ENCODE data around the gene BCR. TPM values are rescaled to one million over a fixed set of nuclear protein-coding genes. Genes with fewer than 3 reads are reported as not detected.

Gene BCR
- total and polyA plus RNA-seq, 2 donors (not counting 1 experiment from before 2014, with no cell fraction given) = 15.7 to 66.6 TPM

GRCh38 chr22:23361676-23362075 lies 181.4 kb downstream of the BCR start:
- H3K79me2 ChIP-seq (ENCODE audit: control insufficient read depth, insufficient read depth, low read length) = no peaks in the 10 kb centered on the region
- H3K27me3 ChIP-seq (ENCODE audit: control insufficient read depth, insufficient read depth, low read length) = peaks cover 4% of the 10 kb centered on the region
- no peak overlapping the region for H2AFZ ChIP-seq (ENCODE audit: low read length)
- no peak overlapping the region for H3K4me2 ChIP-seq (ENCODE audit: extremely low read depth, insufficient read depth, low read length)
- TF ChIP-seq CTCF (conservative IDR thresholded peaks at IDR 0.05 in 1 of 2, IDR thresholded peaks at IDR 0.05 in 1 of 2; ENCODE audit: low read depth in 1 of 2, low read length in 2 of 2) (no peak), EZH2 (IDR thresholded peaks at IDR 0.05; ENCODE audit: low read length, missing control alignments) (no peak)
- H3K4me3 ChIP-seq (replicated peaks in 1 of 4; ENCODE audit: control extremely low read depth in 1 of 4, insufficient read depth in 1 of 4, low read depth in 3 of 4, low read length in 4 of 4) = no peak overlapping the region
- H3K36me3 ChIP-seq (ENCODE audit: control insufficient read depth, insufficient read depth, low read length) = no peaks in the 10 kb centered on the region
- no peak overlapping the region for H3K27ac ChIP-seq (ENCODE audit: insufficient read depth, low read length)
- H4K20me1 ChIP-seq (ENCODE audit: control insufficient read depth, extremely low read depth, insufficient read depth, low read length) = no peaks in the 10 kb centered on the region
- no peaks in the 10 kb centered on the region for H3K9me3 ChIP-seq (ENCODE audit: control insufficient read depth, insufficient read depth, low read depth, low read length)
- no peak for DNase-seq (ENCODE audit: low read depth in 2 of 2)
- H3K9ac ChIP-seq (ENCODE audit: insufficient read depth, low read length) = no peak overlapping the region
- H3K4me1 ChIP-seq (ENCODE audit: control insufficient read depth, extremely low read depth, insufficient read depth, low read length) = no peaks in the 10 kb centered on the region

GRCh38 chr22:23363683-23364082 lies 183.4 kb downstream of the BCR start:
- DNase-seq (ENCODE audit: low read depth in 2 of 2) = no peak
- H2AFZ ChIP-seq (ENCODE audit: low read length) = no peak overlapping the region
- H3K4me2 ChIP-seq (ENCODE audit: extremely low read depth, insufficient read depth, low read length) = no peak overlapping the region
- no peak overlapping the region for H3K9ac ChIP-seq (ENCODE audit: insufficient read depth, low read length)
- no peak overlapping the region for H3K4me3 ChIP-seq (replicated peaks in 1 of 4; ENCODE audit: control extremely low read depth in 1 of 4, insufficient read depth in 1 of 4, low read depth in 3 of 4, low read length in 4 of 4)
- no peaks in the 10 kb centered on the region for H3K4me1 ChIP-seq (ENCODE audit: control insufficient read depth, extremely low read depth, insufficient read depth, low read length)
- H3K36me3 ChIP-seq (ENCODE audit: control insufficient read depth, insufficient read depth, low read length) = no peaks in the 10 kb centered on the region
- no peaks in the 10 kb centered on the region for H4K20me1 ChIP-seq (ENCODE audit: control insufficient read depth, extremely low read depth, insufficient read depth, low read length)
- H3K9me3 ChIP-seq (ENCODE audit: control insufficient read depth, insufficient read depth, low read depth, low read length) = no peaks in the 10 kb centered on the region
- no peak overlapping the region for H3K27ac ChIP-seq (ENCODE audit: insufficient read depth, low read length)
- H3K79me2 ChIP-seq (ENCODE audit: control insufficient read depth, insufficient read depth, low read length) = no peaks in the 10 kb centered on the region
- peaks cover 4% of the 10 kb centered on the region for H3K27me3 ChIP-seq (ENCODE audit: control insufficient read depth, insufficient read depth, low read length)
- TF ChIP-seq EZH2 (IDR thresholded peaks at IDR 0.05; ENCODE audit: low read length, missing control alignments) (no peak), CTCF (conservative IDR thresholded peaks at IDR 0.05 in 1 of 2, IDR thresholded peaks at IDR 0.05 in 1 of 2; ENCODE audit: low read depth in 1 of 2, low read length in 2 of 2) (no peak)

- no peak for TF ChIP-seq CTCF (conservative IDR thresholded peaks at IDR 0.05 in 1 of 2, IDR thresholded peaks at IDR 0.05 in 1 of 2; ENCODE audit: low read depth in 1 of 2, low read length in 2 of 2)
- TF ChIP-seq EZH2 (IDR thresholded peaks at IDR 0.05; ENCODE audit: low read length, missing control alignments) = no peak
- DNase-seq (ENCODE audit: low read depth in 2 of 2) = no peak
- Histone ChIP-seq H3K9ac (ENCODE audit: insufficient read depth, low read length) (no peak overlapping the region), H3K4me2 (ENCODE audit: extremely low read depth, insufficient read depth, low read length) (no peak overlapping the region), H3K9me3 (ENCODE audit: control insufficient read depth, insufficient read depth, low read depth, low read length) (no peaks in the 10 kb centered on the region), H3K36me3 (ENCODE audit: control insufficient read depth, insufficient read depth, low read length) (no peaks in the 10 kb centered on the region), H3K27me3 (ENCODE audit: control insufficient read depth, insufficient read depth, low read length) (peaks cover 4% of the 10 kb centered on the region), H3K79me2 (ENCODE audit: control insufficient read depth, insufficient read depth, low read length) (no peaks in the 10 kb centered on the region), H3K27ac (ENCODE audit: insufficient read depth, low read length) (no peak overlapping the region), H4K20me1 (ENCODE audit: control insufficient read depth, extremely low read depth, insufficient read depth, low read length) (no peaks in the 10 kb centered on the region), H2AFZ (ENCODE audit: low read length) (no peak overlapping the region), H3K4me3 (replicated peaks in 1 of 4; ENCODE audit: control extremely low read depth in 1 of 4, insufficient read depth in 1 of 4, low read depth in 3 of 4, low read length in 4 of 4) (no peak overlapping the region), H3K4me1 (ENCODE audit: control insufficient read depth, extremely low read depth, insufficient read depth, low read length) (no peaks in the 10 kb centered on the region)
These were observed 184.1 kb downstream of the BCR start for GRCh38 chr22:23364389-23364788.
